ENCODE measurements around the gene C6orf89.

DNA sequence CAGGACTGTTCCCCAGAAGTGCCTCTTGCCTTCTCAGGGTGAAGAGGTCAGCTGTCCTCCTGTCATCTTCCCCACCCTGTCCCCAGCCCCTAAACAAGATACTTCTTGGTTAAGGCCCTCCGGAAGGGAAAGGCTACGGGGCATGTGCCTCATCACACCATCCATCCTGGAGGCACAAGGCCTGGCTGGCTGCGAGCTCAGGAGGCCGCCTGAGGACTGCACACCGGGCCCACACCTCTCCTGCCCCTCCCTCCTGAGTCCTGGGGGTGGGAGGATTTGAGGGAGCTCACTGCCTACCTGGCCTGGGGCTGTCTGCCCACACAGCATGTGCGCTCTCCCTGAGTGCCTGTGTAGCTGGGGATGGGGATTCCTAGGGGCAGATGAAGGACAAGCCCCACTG lies 78.6 kb downstream of the C6orf89 start:
- TF ChIP-seq, protein P1, sequence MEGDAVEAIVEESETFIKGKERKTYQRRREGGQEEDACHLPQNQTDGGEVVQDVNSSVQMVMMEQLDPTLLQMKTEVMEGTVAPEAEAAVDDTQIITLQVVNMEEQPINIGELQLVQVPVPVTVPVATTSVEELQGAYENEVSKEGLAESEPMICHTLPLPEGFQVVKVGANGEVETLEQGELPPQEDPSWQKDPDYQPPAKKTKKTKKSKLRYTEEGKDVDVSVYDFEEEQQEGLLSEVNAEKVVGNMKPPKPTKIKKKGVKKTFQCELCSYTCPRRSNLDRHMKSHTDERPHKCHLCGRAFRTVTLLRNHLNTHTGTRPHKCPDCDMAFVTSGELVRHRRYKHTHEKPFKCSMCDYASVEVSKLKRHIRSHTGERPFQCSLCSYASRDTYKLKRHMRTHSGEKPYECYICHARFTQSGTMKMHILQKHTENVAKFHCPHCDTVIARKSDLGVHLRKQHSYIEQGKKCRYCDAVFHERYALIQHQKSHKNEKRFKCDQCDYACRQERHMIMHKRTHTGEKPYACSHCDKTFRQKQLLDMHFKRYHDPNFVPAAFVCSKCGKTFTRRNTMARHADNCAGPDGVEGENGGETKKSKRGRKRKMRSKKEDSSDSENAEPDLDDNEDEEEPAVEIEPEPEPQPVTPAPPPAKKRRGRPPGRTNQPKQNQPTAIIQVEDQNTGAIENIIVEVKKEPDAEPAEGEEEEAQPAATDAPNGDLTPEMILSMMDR (IDR thresholded peaks at IDR 0.05): no peak
- no peak for TF ChIP-seq POLR2A (IDR thresholded peaks at IDR 0.05)
